Left lung (tissue), 14 donors: ENCODE data around the gene AUP1. TPM values are rescaled to one million over a fixed set of nuclear protein-coding genes. Genes with fewer than 3 reads are reported as not detected.

Experiments
- ATAC-seq: fragments of 200-7000 bp; cut with Tn5 transposase; one replicate; pipeline ENCODE4 v1.9.1; 2020; ENCODE audit warnings: moderate library complexity
- DNase-seq, 4 donors: peaks; one replicate each; pipeline ENCODE4 v3.0.0-alpha.2; 2013 to 2020
- H3K27ac ChIP-seq, 2 donors: fragments of 200-600 bp; sonication (generic) in 1 of 2; one replicate each; pipeline versions ENCODE4 v1.5.0 to v1.8.0; 2020 to 2021
- H3K27me3 ChIP-seq, 2 donors: fragments of 200-600 bp; sonication (generic) in 1 of 2; one replicate each; pipeline versions ENCODE4 v1.5.0 to v1.8.0; 2020 to 2021
- H3K36me3 ChIP-seq, 2 donors: fragments of 200-600 bp; sonication (generic) in 1 of 2; one replicate each; pipeline versions ENCODE4 v1.5.0 to v1.8.0; 2020 to 2021
- H3K4me1 ChIP-seq, 2 donors: fragments of 200-600 bp; one replicate each; pipeline ENCODE4 v1.8.0; 2021
- H3K4me3 ChIP-seq, 2 donors: fragments of 200-600 bp; sonication (generic) in 1 of 2; one replicate each; pipeline versions ENCODE4 v1.5.0 to v1.8.0; 2020 to 2021; ENCODE audit warnings: mild to moderate bottlenecking in 1 of 2
- H3K9me3 ChIP-seq, 2 donors: fragments of 200-600 bp; sonication (generic) in 1 of 2; one replicate each; pipeline versions ENCODE4 v1.5.0 to v1.8.0; 2020 to 2021
- CTCF ChIP-seq, 2 donors: fragments of 200-600 bp; sonication (generic) in 1 of 2; IDR thresholded peaks; one replicate each; pipeline versions ENCODE4 v1.5.0 to v1.8.0; 2021; ENCODE audit warnings: antibody characterized with exemption in 2 of 2
- intact Hi-C, 2 donors: fragments of 100-400 bp; cut with DNase I; formaldehyde crosslinking; loops; one replicate each; pipeline versions ENCODE4 v1.11.2 to v1.14.2; 2022
- long read RNA-seq, 12 donors: library from polyadenylated mRNA in 2 of 12; unstranded in 2 of 12; transcript quantifications; one replicate each; pipeline ENCODE4 v2.0.0 and lab custom pipeline, GENCODE V29; 2019 to 2026
- polyA plus RNA-seq, 6 donors: library from polyadenylated mRNA; unstranded; fragments of 120-200 nt; gene quantifications; one replicate each; pipeline ENCODE4 v1.2.1, GENCODE V29; 2013; ENCODE audit not compliant: insufficient read length in 6 of 6
- total RNA-seq, 2 donors: library from RNA; stranded (reverse); fragmentation: NEBNext Ultra II Directional; extraction: Animal tissue kit (Norgen Biotek cat#: 25700); gene quantifications; one replicate each; pipeline ENCODE4 v1.2.1, GENCODE V29; 2021
- donor health status: DM: no; HTN: yes; CAD: no.
- donor health status: DM: no; HTN: no; CAD: no.

Gene AUP1
- 100 to 1,000 TPM; 110 to 132 TPM for total RNA-seq
- polyA plus RNA-seq = 100 to 1,000 TPM in 2 of 6 donors, 10 to 100 TPM in 4; 82.1 to 106 (median 91.0) TPM
- long read RNA-seq, donor 1, transcript AUP1-201 (12 exons, 1,695 nt) = major isoform, 14 of 105 reads
- long read RNA-seq, donor 1, partial matches to known transcripts = 84 of 105 reads
- long read RNA-seq, donor 1, other reads (novel, unspliced or antisense) = 0 of 105 reads
- long read RNA-seq, donor 2, transcript AUP1-201 (12 exons, 1,695 nt) = major isoform, 8 of 66 reads
- long read RNA-seq, donor 2, partial matches to known transcripts = 56 of 66 reads
- long read RNA-seq, donor 2, other reads (novel, unspliced or antisense) = 0 of 66 reads
- long read RNA-seq, donor 3, transcript AUP1-201 (12 exons, 1,695 nt) = major isoform, 12 of 20 reads
- long read RNA-seq, donor 3, partial matches to known transcripts = 5 of 20 reads
- long read RNA-seq, donor 3, other reads (novel, unspliced or antisense) = 0 of 20 reads
- long read RNA-seq, donor 4, transcript AUP1-204 (11 exons, 1,645 nt) = minor isoform, 11 of 175 reads
- long read RNA-seq, donor 4, transcript AUP1-201 (12 exons, 1,695 nt) = major isoform, 120 of 175 reads
- long read RNA-seq, donor 4, partial matches to known transcripts = 19 of 175 reads
- long read RNA-seq, donor 4, other reads (novel, unspliced or antisense) = 23 of 175 reads
- long read RNA-seq, donor 5, transcript AUP1-201 (12 exons, 1,695 nt) = major isoform, 13 of 46 reads
- long read RNA-seq, donor 5, partial matches to known transcripts = 31 of 46 reads
- long read RNA-seq, donor 5, other reads (novel, unspliced or antisense) = 0 of 46 reads
- long read RNA-seq, donor 6, transcript AUP1-201 (12 exons, 1,695 nt) = major isoform, 12 of 25 reads
- long read RNA-seq, donor 6, partial matches to known transcripts = 5 of 25 reads
- long read RNA-seq, donor 6, other reads (novel, unspliced or antisense) = 0 of 25 reads
- long read RNA-seq, donor 7, transcript AUP1-201 (12 exons, 1,695 nt) = major isoform, 10 of 25 reads
- long read RNA-seq, donor 7, partial matches to known transcripts = 8 of 25 reads
- long read RNA-seq, donor 7, other reads (novel, unspliced or antisense) = 0 of 25 reads
- long read RNA-seq, donor 8, transcript AUP1-204 (11 exons, 1,645 nt) = minor isoform, 5 of 45 reads
- long read RNA-seq, donor 8, transcript AUP1-201 (12 exons, 1,695 nt) = major isoform, 13 of 45 reads
- long read RNA-seq, donor 8, partial matches to known transcripts = 24 of 45 reads
- long read RNA-seq, donor 8, other reads (novel, unspliced or antisense) = 0 of 45 reads
- long read RNA-seq, donor 9, partial matches to known transcripts = 0 of 2 reads
- long read RNA-seq, donor 9, other reads (novel, unspliced or antisense) = 0 of 2 reads
- long read RNA-seq, donor 10, transcript AUP1-202 (12 exons, 1,581 nt) = minor isoform, 7 of 363 reads
- long read RNA-seq, donor 10, transcript AUP1-204 (11 exons, 1,645 nt) = minor isoform, 15 of 363 reads
- long read RNA-seq, donor 10, transcript AUP1-201 (12 exons, 1,695 nt) = major isoform, 287 of 363 reads
- long read RNA-seq, donor 10, partial matches to known transcripts = 10 of 363 reads
- long read RNA-seq, donor 10, other reads (novel, unspliced or antisense) = 40 of 363 reads
- long read RNA-seq, donor 11, transcript AUP1-204 (11 exons, 1,645 nt) = minor isoform, 6 of 120 reads
- long read RNA-seq, donor 11, transcript AUP1-201 (12 exons, 1,695 nt) = major isoform, 11 of 120 reads
- long read RNA-seq, donor 11, partial matches to known transcripts = 93 of 120 reads
- long read RNA-seq, donor 11, other reads (novel, unspliced or antisense) = 5 of 120 reads
- long read RNA-seq, donor 12, transcript AUP1-201 (12 exons, 1,695 nt) = major isoform, 10 of 29 reads
- long read RNA-seq, donor 12, partial matches to known transcripts = 15 of 29 reads
- long read RNA-seq, donor 12, other reads (novel, unspliced or antisense) = 0 of 29 reads

- H3K27ac ChIP-seq = peak within 1 kb of the TSS; percentile 83 to 94
- ATAC-seq = peak; percentile 96
- H3K4me3 ChIP-seq = peak within 1 kb of the TSS; percentile 89 to 92
- peaks cover 11 to 30% of the 10 kb centered on the region in 2 donors for H3K4me1 ChIP-seq
- DNase-seq = peak; percentile 97 to 99 (median 99)
- TF ChIP-seq CTCF (IDR thresholded peaks at IDR 0.05) = peak in 1 of 2 donors; percentile 26
- intact Hi-C loops = no loop called here
- peaks cover 0 to 47% of the 10 kb centered on the region in 2 donors for H3K36me3 ChIP-seq
- H3K27me3 ChIP-seq = no peaks in the 10 kb centered on the region
- H3K9me3 ChIP-seq = no peaks in the 10 kb centered on the region
These were observed at the start of gene AUP1, which contains the start of gene HTRA2 for GRCh38 chr2:74529357-74530238. Gene AUP1 (minus strand): TSS chr2:74529706. CDS start chr2:74529629, 77 bp downstream. Gene HTRA2 (plus strand): TSS chr2:74529933. CDS start chr2:74530007, 74 bp downstream.

- Histone ChIP-seq H3K36me3 (no peaks in the 10 kb centered on the region), H3K4me3 (no peak overlapping the region), H3K27me3 (no peaks in the 10 kb centered on the region), H3K27ac (peak overlapping the region in 1 of 2 donors; percentile 89), H3K9me3 (no peaks in the 10 kb centered on the region), H3K4me1 (peaks cover 6 to 46% of the 10 kb centered on the region in 2 donors)
- DNase-seq (no peak), ATAC-seq (no peak)
- intact Hi-C loops = no loop called here
- TF ChIP-seq CTCF (IDR thresholded peaks at IDR 0.05) = no peak
These were observed 48.9 kb upstream of the AUP1 start for GRCh38 chr2:74578408-74578807.

- no peak for TF ChIP-seq CTCF (IDR thresholded peaks at IDR 0.05)
- ATAC-seq (peak; percentile 68), DNase-seq (peak in 1 of 4 donors; percentile 3)
- Histone ChIP-seq H3K4me1 (peaks cover 6 to 50% of the 10 kb centered on the region in 2 donors), H3K9me3 (no peaks in the 10 kb centered on the region), H3K27ac (peak overlapping the region; percentile 50 to 89), H3K36me3 (no peaks in the 10 kb centered on the region), H3K4me3 (no peak overlapping the region), H3K27me3 (no peaks in the 10 kb centered on the region)
- intact Hi-C loops = no loop called here
These were observed 47.9 kb upstream of the AUP1 start for GRCh38 chr2:74577448-74577847.
